ENCODE results near the gene GNPTG.

Gene GNPTG

GRCh38 chr16:1330260-1330914 lies 21.3 kb upstream of the GNPTG start:
- CTCF ChIA-PET, result interaction anchor here (0.5 to 0.9 kb wide), 6 partner anchors 11 to 470 kb away, joined by 3 read pairs; no protein-coding TSS in a partner anchor
- H3K27ac ChIP-seq, result no peak overlapping the region
- DNase-seq (ENCODE audit: low spot score), result no peak
- POLR2A ChIA-PET (ENCODE audit: low non-redundant PET), result no interaction called here
- TF ChIP-seq CTCF (conservative IDR thresholded peaks at IDR 0.05; ENCODE audit: low read depth), result peak; percentile 29

GRCh38 chr16:1330931-1331711 lies 20.6 kb upstream of the GNPTG start:
- ChIA-PET POLR2A (ENCODE audit: low non-redundant PET) (no interaction called here), CTCF (interaction anchor here (0.6 to 0.9 kb wide), 2 partner anchors 34 to 538 kb away, joined by 3 to 6 read pairs; no protein-coding TSS in a partner anchor)
- DNase-seq (ENCODE audit: low spot score), result no peak
- H3K27ac ChIP-seq, result no peak overlapping the region
- no peak for TF ChIP-seq CTCF (conservative IDR thresholded peaks at IDR 0.05; ENCODE audit: low read depth)

GRCh38 chr16:1331712-1332617 lies 19.8 kb upstream of the GNPTG start:
- ChIA-PET POLR2A (ENCODE audit: low non-redundant PET) (interaction anchor here (0.9 kb wide), 1 partner anchor 9 kb away, joined by 3 read pairs; no protein-coding TSS in a partner anchor), CTCF (interaction anchor here (0.5 to 0.9 kb wide), 3 partner anchors 11 to 35 kb away, joined by 3 to 4 read pairs (median 3); no protein-coding TSS in a partner anchor)
- DNase-seq (ENCODE audit: low spot score), result peak; percentile 57
- TF ChIP-seq CTCF (conservative IDR thresholded peaks at IDR 0.05; ENCODE audit: low read depth), result no peak
- H3K27ac ChIP-seq, result no peak overlapping the region

GRCh38 chr16:1332618-1333148 lies 19.0 kb upstream of the GNPTG start:
- ChIA-PET POLR2A (ENCODE audit: low non-redundant PET) (interaction anchor here (0.9 kb wide), 1 partner anchor 9 kb away, joined by 3 read pairs; no protein-coding TSS in a partner anchor), CTCF (interaction anchor here (0.5 kb wide), 1 partner anchor 15 kb away, joined by 3 read pairs; no protein-coding TSS in a partner anchor)
- TF ChIP-seq CTCF (conservative IDR thresholded peaks at IDR 0.05; ENCODE audit: low read depth), result no peak
- H3K27ac ChIP-seq, result no peak overlapping the region
- DNase-seq (ENCODE audit: low spot score), result no peak

- ChIA-PET POLR2A (ENCODE audit: low non-redundant PET) (interaction anchor here (0.9 kb wide), 1 partner anchor 10 kb away, joined by 3 read pairs; no protein-coding TSS in a partner anchor), CTCF (no interaction called here)
- H3K27ac ChIP-seq, result no peak within 1 kb of the TSS
- no peak for TF ChIP-seq CTCF (conservative IDR thresholded peaks at IDR 0.05; ENCODE audit: low read depth)
- peak; percentile 73 for DNase-seq (ENCODE audit: low spot score)
These were observed 18.4 kb upstream of the GNPTG start, which contains the start of gene BAIAP3 for GRCh38 chr16:1333149-1333812. Gene BAIAP3 (plus strand): TSS chr16:1333645. CDS start chr16:1338550, 4,905 bp downstream.
